Measurements from ENCODE around the gene GNG7.
A peak's percentile ranks its signal among the peaks of the same experiment; 100 is the strongest.

GNG7 gene

GRCh38 chr19:2639999-2640398 lies 62.5 kb downstream of the GNG7 start:
- no peak for DNase-seq

GRCh38 chr19:2638417-2638940 lies 64.0 kb downstream of the GNG7 start:
- DNase-seq: no peak

- DNase-seq: peak; percentile 89
Measured at GRCh38 chr19:2636897-2637683, 65.4 kb downstream of the GNG7 start.

- DNase-seq: no peak
Measured at GRCh38 chr19:2636141-2636896, 66.2 kb downstream of the GNG7 start.

- DNase-seq: no peak
Measured at GRCh38 chr19:2634960-2635359, 67.5 kb downstream of the GNG7 start.

GRCh38 chr19:2634228-2634951 lies 68.1 kb downstream of the GNG7 start:
- DNase-seq: no peak

- no peak for DNase-seq
Measured at GRCh38 chr19:2633693-2634075, 68.8 kb downstream of the GNG7 start.

- no peak for DNase-seq
Measured at GRCh38 chr19:2631213-2631821, 71.2 kb downstream of the GNG7 start.

- DNase-seq: no peak
Measured at GRCh38 chr19:2630352-2631001, 72.0 kb downstream of the GNG7 start.

- no peak for DNase-seq
Measured at GRCh38 chr19:2629491-2630351, 72.8 kb downstream of the GNG7 start.

- DNase-seq: no peak
Measured at GRCh38 chr19:2628597-2628996, 73.9 kb downstream of the GNG7 start.

- DNase-seq: no peak
Measured at GRCh38 chr19:2627855-2628254, 74.6 kb downstream of the GNG7 start.

GRCh38 chr19:2627319-2627829 lies 75.1 kb downstream of the GNG7 start:
- peak; percentile 69 for DNase-seq

- DNase-seq: no peak
Measured at GRCh38 chr19:2625434-2625833, 77.1 kb downstream of the GNG7 start.

- DNase-seq: no peak
Measured at GRCh38 chr19:2624537-2625091, 77.9 kb downstream of the GNG7 start.

GRCh38 chr19:2623798-2624197 lies 78.7 kb downstream of the GNG7 start:
- DNase-seq: no peak

GRCh38 chr19:2622371-2622961 lies 80.0 kb downstream of the GNG7 start:
- DNase-seq: peak; percentile 75

GRCh38 chr19:2619076-2619475 lies 83.4 kb downstream of the GNG7 start:
- DNase-seq: no peak

GRCh38 chr19:2618611-2619010 lies 83.9 kb downstream of the GNG7 start:
- peak; percentile 88 for DNase-seq

GRCh38 chr19:2617393-2618165 lies 84.9 kb downstream of the GNG7 start:
- no peak for DNase-seq

Data from activated CD8-positive, alpha-beta memory T cell treated with anti-CD3 and anti-CD28 coated beads for 24 hours (primary cell).